ENCODE results near the gene ARRDC5. TPM values are rescaled to one million over a fixed set of nuclear protein-coding genes. Genes with fewer than 3 reads are reported as not detected.

Gene ARRDC5
- total and polyA plus RNA-seq, 2 of the 13 experiments (the other 11 are each of a cell fraction or from before 2014, with no cell fraction given), result not detected

- TF ChIP-seq, protein P1, sequence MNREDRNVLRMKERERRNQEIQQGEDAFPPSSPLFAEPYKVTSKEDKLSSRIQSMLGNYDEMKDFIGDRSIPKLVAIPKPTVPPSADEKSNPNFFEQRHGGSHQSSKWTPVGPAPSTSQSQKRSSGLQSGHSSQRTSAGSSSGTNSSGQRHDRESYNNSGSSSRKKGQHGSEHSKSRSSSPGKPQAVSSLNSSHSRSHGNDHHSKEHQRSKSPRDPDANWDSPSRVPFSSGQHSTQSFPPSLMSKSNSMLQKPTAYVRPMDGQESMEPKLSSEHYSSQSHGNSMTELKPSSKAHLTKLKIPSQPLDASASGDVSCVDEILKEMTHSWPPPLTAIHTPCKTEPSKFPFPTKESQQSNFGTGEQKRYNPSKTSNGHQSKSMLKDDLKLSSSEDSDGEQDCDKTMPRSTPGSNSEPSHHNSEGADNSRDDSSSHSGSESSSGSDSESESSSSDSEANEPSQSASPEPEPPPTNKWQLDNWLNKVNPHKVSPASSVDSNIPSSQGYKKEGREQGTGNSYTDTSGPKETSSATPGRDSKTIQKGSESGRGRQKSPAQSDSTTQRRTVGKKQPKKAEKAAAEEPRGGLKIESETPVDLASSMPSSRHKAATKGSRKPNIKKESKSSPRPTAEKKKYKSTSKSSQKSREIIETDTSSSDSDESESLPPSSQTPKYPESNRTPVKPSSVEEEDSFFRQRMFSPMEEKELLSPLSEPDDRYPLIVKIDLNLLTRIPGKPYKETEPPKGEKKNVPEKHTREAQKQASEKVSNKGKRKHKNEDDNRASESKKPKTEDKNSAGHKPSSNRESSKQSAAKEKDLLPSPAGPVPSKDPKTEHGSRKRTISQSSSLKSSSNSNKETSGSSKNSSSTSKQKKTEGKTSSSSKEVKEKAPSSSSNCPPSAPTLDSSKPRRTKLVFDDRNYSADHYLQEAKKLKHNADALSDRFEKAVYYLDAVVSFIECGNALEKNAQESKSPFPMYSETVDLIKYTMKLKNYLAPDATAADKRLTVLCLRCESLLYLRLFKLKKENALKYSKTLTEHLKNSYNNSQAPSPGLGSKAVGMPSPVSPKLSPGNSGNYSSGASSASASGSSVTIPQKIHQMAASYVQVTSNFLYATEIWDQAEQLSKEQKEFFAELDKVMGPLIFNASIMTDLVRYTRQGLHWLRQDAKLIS (CRISPR knock-in tag; IDR thresholded peaks at IDR 0.05), result no peak
- TF ChIP-seq TGIF2 (CRISPR knock-in tag; IDR thresholded peaks at IDR 0.05), result no peak
- TF ChIP-seq ZNF530 (CRISPR knock-in tag; IDR thresholded peaks at IDR 0.05; ENCODE audit: low read depth), result no peak
- TF ChIP-seq GATAD1 (CRISPR knock-in tag; IDR thresholded peaks at IDR 0.05), result no peak
- peak; percentile 60; the same call in 1 of the 2 replicates for TF ChIP-seq RXRA (CRISPR knock-in tag; IDR thresholded peaks at IDR 0.05)
- peak; percentile 85 for TF ChIP-seq MLX (CRISPR knock-in tag; IDR thresholded peaks at IDR 0.05)
- TF ChIP-seq, protein P2, sequence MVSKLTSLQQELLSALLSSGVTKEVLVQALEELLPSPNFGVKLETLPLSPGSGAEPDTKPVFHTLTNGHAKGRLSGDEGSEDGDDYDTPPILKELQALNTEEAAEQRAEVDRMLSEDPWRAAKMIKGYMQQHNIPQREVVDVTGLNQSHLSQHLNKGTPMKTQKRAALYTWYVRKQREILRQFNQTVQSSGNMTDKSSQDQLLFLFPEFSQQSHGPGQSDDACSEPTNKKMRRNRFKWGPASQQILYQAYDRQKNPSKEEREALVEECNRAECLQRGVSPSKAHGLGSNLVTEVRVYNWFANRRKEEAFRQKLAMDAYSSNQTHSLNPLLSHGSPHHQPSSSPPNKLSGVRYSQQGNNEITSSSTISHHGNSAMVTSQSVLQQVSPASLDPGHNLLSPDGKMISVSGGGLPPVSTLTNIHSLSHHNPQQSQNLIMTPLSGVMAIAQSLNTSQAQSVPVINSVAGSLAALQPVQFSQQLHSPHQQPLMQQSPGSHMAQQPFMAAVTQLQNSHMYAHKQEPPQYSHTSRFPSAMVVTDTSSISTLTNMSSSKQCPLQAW (CRISPR knock-in tag; IDR thresholded peaks at IDR 0.05), result peak; percentile 45; the same call in 1 of the 2 replicates
- TF ChIP-seq TCF7L2 (IDR thresholded peaks at IDR 0.05; ENCODE audit: low read depth, low read length), result no peak
- peak; percentile 31; the same call in 1 of the 2 replicates for TF ChIP-seq ZBTB7B (CRISPR knock-in tag; IDR thresholded peaks at IDR 0.05)
- no peak for TF ChIP-seq ZNF558 (CRISPR knock-in tag; IDR thresholded peaks at IDR 0.05; ENCODE audit: borderline replicate concordance)
- peak; percentile 85 for TF ChIP-seq HNF4A (CRISPR knock-in tag; IDR thresholded peaks at IDR 0.05)
- no peak for TF ChIP-seq SIN3B (IDR thresholded peaks at IDR 0.05; ENCODE audit: low read length)
- TF ChIP-seq CENPT (CRISPR knock-in tag; IDR thresholded peaks at IDR 0.05; ENCODE audit: low read depth), result no peak
- TF ChIP-seq ZIK1 (CRISPR knock-in tag; IDR thresholded peaks at IDR 0.05; ENCODE audit: borderline replicate concordance, low read depth), result no peak
- TF ChIP-seq ZNF430 (CRISPR knock-in tag; IDR thresholded peaks at IDR 0.05), result 0 out of 2 replicates have a peak, but pooled peaks have one; percentile 37
- TF ChIP-seq ZNF556 (CRISPR knock-in tag; IDR thresholded peaks at IDR 0.05; ENCODE audit: borderline replicate concordance), result no peak
- TF ChIP-seq TBX2 (CRISPR knock-in tag; IDR thresholded peaks at IDR 0.05; ENCODE audit: borderline replicate concordance), result 0 out of 2 replicates have a peak, but pooled peaks have one; percentile 29
- no peak for TF ChIP-seq KLF9 (CRISPR knock-in tag; IDR thresholded peaks at IDR 0.05; ENCODE audit: low read depth)
- peak; percentile 22; the same call in 1 of the 2 replicates for TF ChIP-seq ZNF121 (CRISPR knock-in tag; IDR thresholded peaks at IDR 0.05)
- 0 out of 2 replicates have a peak, but pooled peaks have one; percentile 41 for TF ChIP-seq ZNF460 (CRISPR knock-in tag; IDR thresholded peaks at IDR 0.05; ENCODE audit: borderline replicate concordance)
- peak; percentile 74 for TF ChIP-seq ARNTL (CRISPR knock-in tag; IDR thresholded peaks at IDR 0.05)
- peak; percentile 80; the same call in 1 of the 2 replicates for TF ChIP-seq ESRRA (CRISPR knock-in tag; IDR thresholded peaks at IDR 0.05; ENCODE audit: low read depth)
- no peak for TF ChIP-seq ASH2L (IDR thresholded peaks at IDR 0.05; ENCODE audit: insufficient read length, low read depth, low read length)
- peak; percentile 54 for TF ChIP-seq ZNF292 (CRISPR knock-in tag; IDR thresholded peaks at IDR 0.05; ENCODE audit: borderline replicate concordance, low read depth)
- TF ChIP-seq SKI (IDR thresholded peaks at IDR 0.05; ENCODE audit: partially characterized antibody), result peak; percentile 81
Observed at GRCh38 chr19:4904481-4904880, 1.8 kb upstream of the ARRDC5 start (continued).
